Loucy (cell line): ENCODE results near the gene KSR2.

Experiments
- CTCF ChIP-seq: fragments of 200-600 bp; sonication (generic); conservative IDR thresholded peaks from 2 replicates; pipeline ENCODE4 v1.5.1; 2014; ENCODE audit warnings: mild to moderate bottlenecking, antibody characterized with exemption, low read length
- EZH2phosphoT487 ChIP-seq: fragments of 200-600 bp; IDR thresholded peaks from 2 replicates; pipeline ENCODE4 v1.6.1; 2018; ENCODE audit warnings: antibody characterized with exemption, mild to moderate bottlenecking, moderate library complexity, borderline replicate concordance

GRCh38 chr12:117742721-117743120, 226.1 kb downstream of the KSR2 start:
- no peak for TF ChIP-seq CTCF
- no peak for TF ChIP-seq EZH2phosphoT487
